GM19324 (cell line): ENCODE data around the gene SIRT6.
"Not testable (repeated sequence)": the region's sequence is repeated elsewhere in the genome, so short reads cannot be mapped to it uniquely, and the experiment has no call there.

Experiments
- ATAC-seq: cut with Tn5 transposase; IDR thresholded peaks from one replicate; pipeline ENCODE4 v1.9.1; 2021; ENCODE audit warnings: mild to moderate bottlenecking, moderate library complexity; ENCODE audit not compliant: unreplicated experiment, low FRiP score

The SIRT6 gene

DNA sequence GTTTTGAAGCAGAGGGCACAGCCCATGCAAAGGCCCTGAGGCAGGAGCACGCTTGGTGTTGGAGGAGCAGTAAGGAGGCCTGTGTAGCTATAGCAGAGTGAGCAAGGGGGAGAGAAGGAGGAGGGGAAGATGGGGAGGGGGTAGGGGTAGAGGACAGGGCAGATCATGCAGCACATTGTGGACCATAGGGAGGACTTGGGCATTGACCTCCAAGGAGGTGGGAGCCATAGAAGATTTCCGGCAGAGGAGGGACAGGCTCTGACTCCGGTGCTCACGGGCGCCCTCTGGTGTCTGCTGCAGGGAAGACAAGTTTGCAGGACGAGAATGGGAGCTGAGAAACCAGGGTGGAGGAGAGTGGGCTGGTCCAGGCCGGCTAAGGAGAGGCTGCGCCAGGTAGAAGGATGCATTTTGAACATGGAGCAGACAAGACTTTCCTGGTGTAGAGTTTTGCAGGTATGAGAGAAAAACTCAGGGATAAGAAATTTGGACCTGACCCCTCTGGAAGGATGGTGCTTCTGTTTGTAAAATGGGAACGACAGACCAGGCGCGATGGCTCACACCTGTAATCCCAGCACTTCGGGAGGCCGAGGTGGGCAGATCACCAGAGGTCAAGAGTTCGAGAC, 42.6 kb downstream of the SIRT6 start:
- no peak for ATAC-seq

DNA sequence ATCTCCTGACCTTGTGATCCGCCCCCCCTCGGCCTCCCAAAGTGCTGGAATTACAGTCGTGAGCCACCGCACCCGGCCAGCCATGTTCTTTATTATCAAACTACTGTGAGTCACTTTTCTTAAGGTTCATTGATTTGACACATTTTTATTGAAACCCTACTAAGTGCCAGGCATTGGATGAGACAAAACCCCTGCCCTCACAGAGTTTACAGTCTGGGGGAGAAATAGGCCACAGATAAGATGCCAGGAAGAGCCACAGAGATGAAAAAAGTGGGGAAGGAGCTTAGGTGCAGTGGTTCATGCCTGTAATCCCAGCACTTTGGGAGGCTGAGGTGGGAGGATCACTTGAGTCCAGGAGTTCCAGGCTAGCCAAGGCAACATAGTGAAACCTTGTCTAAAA, 43.9 kb downstream of the SIRT6 start:
- no peak for ATAC-seq

DNA sequence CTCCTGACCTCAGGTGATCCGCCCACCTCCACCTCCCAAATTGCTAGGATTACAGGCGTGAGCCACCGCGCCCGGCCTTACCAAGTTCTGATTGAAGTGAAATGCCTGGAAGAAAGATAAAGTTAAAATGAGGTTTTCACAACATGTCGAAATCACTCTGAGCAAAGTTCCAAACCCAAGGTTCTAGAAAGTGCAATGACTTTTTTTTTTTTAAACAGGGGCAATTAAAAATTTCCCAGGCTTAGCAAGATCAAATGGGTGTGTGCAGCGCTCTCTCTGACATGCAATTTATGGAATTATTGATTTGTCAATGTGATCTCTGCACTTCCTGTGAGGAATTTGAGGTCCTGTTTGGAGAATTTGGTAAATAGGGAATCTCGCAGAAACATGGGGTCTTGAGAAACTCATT, 45.7 kb downstream of the SIRT6 start:
- ATAC-seq = no peak

DNA sequence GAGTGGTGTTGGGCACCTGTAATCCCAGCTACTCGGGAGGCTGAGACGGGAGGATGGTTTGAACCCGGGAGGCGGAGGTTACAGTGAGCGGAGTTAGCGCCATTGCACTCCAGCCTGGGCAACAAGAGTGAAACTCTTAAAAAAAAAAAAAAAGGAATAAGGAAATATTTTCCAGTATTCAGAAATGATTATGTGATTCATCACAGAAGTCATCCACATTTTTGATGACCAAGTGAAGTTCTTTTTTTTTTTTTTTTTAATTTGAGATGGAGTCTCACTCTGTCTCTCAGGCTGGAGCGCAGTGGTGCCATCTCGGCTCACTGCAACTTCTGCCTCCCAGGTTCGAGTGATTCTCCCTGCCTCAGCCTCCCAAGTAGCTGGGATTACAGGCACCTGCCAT, 47.0 kb downstream of the SIRT6 start:
- not testable (repeated sequence) for ATAC-seq

DNA sequence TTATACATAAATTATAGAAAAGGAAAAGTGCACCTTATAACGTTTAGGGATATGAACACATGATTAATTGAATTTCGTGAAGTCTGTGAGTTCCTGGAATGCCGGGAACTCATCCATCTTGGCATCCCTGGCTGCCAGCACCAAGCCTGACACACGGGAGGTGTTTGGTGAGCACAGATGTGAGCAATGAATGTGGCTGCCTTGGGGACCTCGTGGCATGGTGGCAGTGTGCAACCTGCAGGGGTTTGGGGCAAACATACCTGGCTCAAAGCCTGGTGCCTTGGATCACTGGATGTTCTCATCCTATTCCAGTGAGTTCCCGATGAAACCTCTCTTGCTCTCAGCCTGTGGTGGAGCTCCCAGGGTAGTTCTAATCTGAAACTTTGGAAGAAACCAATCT, 48.0 kb downstream of the SIRT6 start:
- no peak for ATAC-seq

DNA sequence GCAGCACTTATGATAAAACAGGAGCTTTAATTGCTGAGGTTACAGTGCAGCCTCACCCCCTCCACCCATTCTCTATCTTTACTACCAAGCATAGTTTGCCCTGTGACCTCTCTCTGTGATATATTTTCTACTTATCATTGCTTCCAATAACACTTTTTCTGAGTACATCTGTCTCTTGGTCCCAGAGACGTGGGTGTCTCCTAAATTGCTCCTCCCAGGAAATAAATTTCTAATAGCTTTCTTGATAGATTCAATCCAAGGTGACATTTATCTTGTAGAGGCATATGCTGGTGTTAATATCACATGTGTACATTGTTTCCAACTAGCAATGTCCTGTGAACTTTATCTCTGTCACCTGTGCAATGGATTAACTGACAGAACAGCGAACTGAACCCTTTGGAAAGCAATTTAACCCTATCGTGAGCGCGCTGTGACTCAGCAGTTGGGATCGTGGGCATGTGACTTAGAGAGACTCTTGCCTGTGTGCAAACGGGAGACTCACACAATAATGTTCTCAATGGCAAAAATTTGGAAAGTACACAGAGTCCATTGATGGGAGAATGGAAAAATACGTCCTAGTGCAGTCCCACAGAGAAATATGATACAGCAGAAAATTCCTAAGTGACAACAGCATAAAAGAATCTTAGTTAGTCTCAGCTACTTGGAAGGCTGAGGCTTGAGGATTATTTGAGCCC, 51.5 kb downstream of the SIRT6 start:
- no peak for ATAC-seq

DNA sequence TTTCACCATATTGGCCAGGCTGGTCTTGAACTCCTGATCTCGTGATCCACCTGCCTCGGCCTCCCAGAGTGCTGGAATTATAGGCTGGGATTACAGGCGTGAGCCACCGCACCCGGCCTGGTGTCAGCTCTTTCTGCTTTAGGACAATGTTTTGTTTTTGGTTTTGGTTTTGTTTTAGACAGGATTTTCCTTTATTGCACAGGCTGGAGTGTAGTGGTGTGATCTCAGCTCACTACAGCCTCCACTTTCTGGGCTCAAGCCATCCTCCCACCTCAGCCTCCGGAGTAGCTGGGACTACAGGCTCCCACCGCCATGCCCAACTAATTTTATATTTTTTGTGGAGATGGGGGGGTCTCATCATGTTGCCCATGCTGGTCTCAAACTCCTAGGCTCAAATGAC, 53.3 kb downstream of the SIRT6 start:
- ATAC-seq = not testable (repeated sequence)

DNA sequence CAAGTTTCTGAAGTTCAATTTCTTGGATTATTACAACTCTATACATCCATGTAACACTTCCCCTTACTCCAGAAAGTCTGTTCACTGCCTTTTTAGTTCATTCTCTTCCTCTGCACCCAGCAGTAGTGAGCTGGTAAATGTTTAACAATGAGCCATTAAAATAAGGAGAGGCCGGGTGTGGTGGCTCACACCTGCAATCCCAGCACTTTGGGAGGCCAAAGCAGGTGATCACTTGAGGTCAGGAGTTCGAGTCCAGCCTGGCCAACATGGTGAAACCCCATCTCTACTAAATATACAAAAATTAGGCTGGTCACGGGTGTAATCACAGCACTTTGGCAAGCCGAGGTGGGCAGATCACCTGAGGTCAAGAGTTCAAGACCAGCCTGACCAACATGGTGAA, 55.0 kb downstream of the SIRT6 start:
- ATAC-seq = not testable (repeated sequence)

DNA sequence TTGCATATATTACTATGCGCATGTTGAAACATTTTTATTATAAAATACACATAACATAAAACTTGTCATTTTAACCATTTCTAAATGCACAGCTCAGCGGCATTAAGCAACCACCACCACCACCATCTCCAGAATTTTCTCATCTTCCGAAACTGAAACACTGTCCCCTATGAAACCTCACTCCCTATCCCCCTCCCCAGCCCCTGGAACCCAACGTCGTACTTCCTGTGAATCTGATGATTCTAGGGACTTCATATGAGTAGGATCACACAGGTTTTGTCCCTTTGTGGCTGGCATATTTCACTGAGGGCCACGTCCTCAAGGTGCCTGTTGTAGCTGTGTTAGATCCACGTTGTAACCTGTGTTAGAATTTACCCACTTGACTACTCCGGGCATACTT, 57.7 kb downstream of the SIRT6 start:
- no peak for ATAC-seq
